HCT116 (cell line): ENCODE measurements around the gene CES4A. TPM values are rescaled to one million over a fixed set of nuclear protein-coding genes. Genes with fewer than 3 reads are reported as not detected.

Source experiments
- ATAC-seq: fragments of 200-7000 bp; cut with Tn5 transposase; 2 replicates; pipeline ENCODE4 v1.9.1; 2020; ENCODE audit warnings: mild to moderate bottlenecking, moderate library complexity
- BruUV-seq: library from RNA; stranded (reverse); fragments of 400-500 nt; replicated peaks from 2 replicates; lab custom pipeline; 2021; lab: Mats Ljungman, UMichigan
- CTCF ChIA-PET: fragments of 300-600 bp; sonication (Branson Sonifier 250); formaldehyde crosslinking; loops from one replicate; lab custom pipeline; 2021; ENCODE audit warnings: antibody characterized with exemption; lab: Charles Lee
- POLR2A ChIA-PET: fragments of 300-600, 350-600 bp; sonication (Branson Sonifier 250); formaldehyde crosslinking; loops from one replicate; lab custom pipeline; 2021; ENCODE audit warnings: antibody characterized with exemption; lab: Charles Lee
- RAD21 ChIA-PET, 2 experiments: fragments of 300-600 bp; sonication (Branson Sonifier 250); formaldehyde crosslinking; loops; one replicate each; lab custom pipeline; 2023; ENCODE audit warnings: low total read pairs in 2 of 2; ENCODE audit not compliant: uncharacterized antibody in 2 of 2, unreplicated experiment in 2 of 2, low non-redundant PET in 1 of 2; lab: Charles Lee
- DNase-seq: peaks from one replicate; pipeline ENCODE4 v3.0.0-alpha.2; 2010; ENCODE audit warnings: low read depth, low spot score
- H2AFZ ChIP-seq: fragments of 200-600 bp; shearing (Covaris generic), sonication (generic); 2 replicates; pipeline ENCODE4 v1.6.1; 2017; ENCODE audit warnings: low read depth, mixed run types, mixed read lengths, antibody characterized with exemption, low read length; ENCODE audit not compliant: poor library complexity, severe bottlenecking
- H3K27ac ChIP-seq: 2 replicates; pipeline ENCODE4 v1.5.1; 2012; ENCODE audit warnings: low read depth, low read length
- H3K27me3 ChIP-seq: fragments of 200-600 bp; sonication (generic); 2 replicates; pipeline ENCODE4 v1.6.1; 2016; ENCODE audit warnings: mixed run types, low read length, mixed read lengths; ENCODE audit not compliant: insufficient read depth
- H3K36me3 ChIP-seq, 2 experiments: fragments of 200-500 bp in 1 of 2; fragments of 200-600 bp in 1 of 2; sonication (Bioruptor generic) in 1 of 2; sonication (generic) in 1 of 2; 2 replicates each; pipeline versions ENCODE4 v1.5.1 to v1.6.1; 2014 to 2016; ENCODE audit warnings: low read length in 2 of 2, inconsistent platforms in 1 of 2, mixed read lengths in 1 of 2, mixed run types in 1 of 2; ENCODE audit not compliant: insufficient read depth in 2 of 2, control insufficient read depth in 1 of 2
- H3K4me1 ChIP-seq, 2 experiments: fragments of 200-600 bp in 1 of 2; sonication (generic) in 1 of 2; 2 replicates each; pipeline versions ENCODE4 v1.5.1 to v1.6.1; 2012 to 2017; ENCODE audit warnings: low read length in 2 of 2, inconsistent platforms in 1 of 2, mild to moderate bottlenecking in 1 of 2, mixed read lengths in 1 of 2, mixed run types in 1 of 2, moderate library complexity in 1 of 2; ENCODE audit not compliant: insufficient read depth in 2 of 2, control insufficient read depth in 1 of 2
- H3K4me2 ChIP-seq: fragments of 200-600 bp; sonication (generic); 2 replicates; pipeline ENCODE4 v1.6.1; 2017; ENCODE audit warnings: mixed run types, low read length, mixed read lengths
- H3K4me3 ChIP-seq, 2 experiments: fragments of 200-600 bp in 1 of 2; sonication (generic) in 1 of 2; replicated peaks in 1 of 2; 2 replicates each; pipeline ENCODE4 v1.5.1; 2011 to 2016; ENCODE audit warnings: low read length in 2 of 2, control low read depth in 1 of 2, low read depth in 1 of 2, mild to moderate bottlenecking in 1 of 2, mixed read lengths in 1 of 2, mixed run types in 1 of 2
- H3K79me2 ChIP-seq: fragments of 200-600 bp; sonication (generic); 2 replicates; pipeline ENCODE4 v1.6.1; 2017; ENCODE audit warnings: mild to moderate bottlenecking, mixed run types, low read length, moderate library complexity, mixed read lengths; ENCODE audit not compliant: insufficient read depth
- H3K9ac ChIP-seq: fragments of 200-600 bp; sonication (generic); 2 replicates; pipeline ENCODE4 v1.6.1; 2016; ENCODE audit warnings: low read length, mixed read lengths
- H3K9me2 ChIP-seq: fragments of 200-600 bp; sonication (generic), shearing (Covaris generic); 2 replicates; pipeline ENCODE4 v1.6.1; 2017; ENCODE audit warnings: mixed run types, mild to moderate bottlenecking, moderate library complexity; ENCODE audit not compliant: insufficient read depth
- H3K9me3 ChIP-seq, 2 experiments: fragments of 200-500 bp in 1 of 2; fragments of 200-600 bp in 1 of 2; sonication (Bioruptor generic) in 1 of 2; sonication (generic) in 1 of 2; 2 replicates each; pipeline ENCODE4 v1.6.1; 2014 to 2017; ENCODE audit warnings: low read length in 2 of 2, mixed read lengths in 2 of 2, inconsistent platforms in 1 of 2, low read depth in 1 of 2, mild to moderate bottlenecking in 1 of 2, mixed run types in 1 of 2, moderate library complexity in 1 of 2; ENCODE audit not compliant: control insufficient read depth in 1 of 2, insufficient read depth in 1 of 2
- H4K20me1 ChIP-seq: fragments of 200-600 bp; sonication (generic), shearing (Covaris generic); 2 replicates; pipeline ENCODE4 v1.6.1; 2017; ENCODE audit warnings: mixed run types, mild to moderate bottlenecking, moderate library complexity; ENCODE audit not compliant: insufficient read depth
- ATF3 ChIP-seq: IDR thresholded peaks from 2 replicates; pipeline ENCODE4 v1.6.1; 2012
- CBX3 ChIP-seq: IDR thresholded peaks from 2 replicates; pipeline ENCODE4 v1.6.1; 2012; ENCODE audit warnings: low read depth
- CEBPB ChIP-seq: IDR thresholded peaks from 2 replicates; pipeline ENCODE4 v1.6.1; 2012; ENCODE audit warnings: low read depth
- CTCF ChIP-seq, 3 experiments: fragments of 200-600 bp in 1 of 3; sonication (generic) in 1 of 3; IDR thresholded peaks in 2 of 3; conservative IDR thresholded peaks in 1 of 3; 2 replicates each; pipeline ENCODE4 v1.5.1; 2012 to 2017; ENCODE audit warnings: low read depth in 2 of 3, low read length in 2 of 3, antibody characterized with exemption in 1 of 3, borderline replicate concordance in 1 of 3, control low read depth in 1 of 3, mild to moderate bottlenecking in 1 of 3, mixed read lengths in 1 of 3, mixed run types in 1 of 3, moderate library complexity in 1 of 3; ENCODE audit not compliant: insufficient read depth in 1 of 3
- EGR1 ChIP-seq: IDR thresholded peaks from 2 replicates; pipeline ENCODE4 v1.6.1; 2012; ENCODE audit warnings: low read depth
- ELF1 ChIP-seq: IDR thresholded peaks from 2 replicates; pipeline ENCODE4 v1.6.1; 2012; ENCODE audit warnings: low read depth, borderline replicate concordance
- EZH2 ChIP-seq: fragments of 200-600 bp; sonication (generic); IDR thresholded peaks from 2 replicates; pipeline ENCODE4 v1.6.1; 2017; ENCODE audit warnings: antibody characterized with exemption, mixed run types
- EZH2phosphoT487 ChIP-seq: fragments of 200-600 bp; IDR thresholded peaks from 2 replicates; pipeline ENCODE4 v1.6.1; 2018; ENCODE audit warnings: antibody characterized with exemption, borderline replicate concordance
- FOSL1 ChIP-seq: IDR thresholded peaks from 2 replicates; pipeline ENCODE4 v1.6.1; 2012; ENCODE audit warnings: low read depth
- JUND ChIP-seq: IDR thresholded peaks from 2 replicates; pipeline ENCODE4 v1.6.1; 2012
- POLR2A ChIP-seq: IDR thresholded peaks from 2 replicates; pipeline ENCODE4 v1.7.0; 2011; ENCODE audit warnings: borderline replicate concordance; ENCODE audit not compliant: insufficient read depth, insufficient read length; ENCODE audit errors: extremely low read depth
- RAD21 ChIP-seq: IDR thresholded peaks from 2 replicates; pipeline ENCODE4 v1.6.1; 2012; ENCODE audit warnings: low read depth, mild to moderate bottlenecking
- REST ChIP-seq: IDR thresholded peaks from 2 replicates; pipeline ENCODE4 v1.6.1; 2012; ENCODE audit warnings: low read depth
- SIN3A ChIP-seq: IDR thresholded peaks from 2 replicates; pipeline ENCODE4 v1.6.1; 2012; ENCODE audit warnings: low read depth
- YY1 ChIP-seq: IDR thresholded peaks from 2 replicates; pipeline ENCODE4 v1.6.1; 2011; ENCODE audit warnings: low read length, low read depth, moderate library complexity, mild to moderate bottlenecking; ENCODE audit not compliant: insufficient replicate concordance; ENCODE audit errors: extremely low read depth
- ZBTB33 ChIP-seq: IDR thresholded peaks from 2 replicates; pipeline ENCODE4 v1.6.1; 2011; ENCODE audit warnings: mild to moderate bottlenecking, low read length, moderate library complexity; ENCODE audit not compliant: insufficient replicate concordance; ENCODE audit errors: extremely low read depth
- ZFX ChIP-seq: fragments of 450-650 bp; IDR thresholded peaks from 2 replicates; pipeline ENCODE4 v1.6.1; 2017
- intact Hi-C: fragments of 100-400 bp; cut with micrococcal nuclease; formaldehyde crosslinking; loops from 2 replicates; pipeline ENCODE4 v1.10.0; 2022
- total RNA-seq: library from RNA; stranded (reverse); gene quantifications from one replicate; pipeline ENCODE4 v1.2.1, GENCODE V29; 2021; ENCODE audit not compliant: unreplicated experiment

Gene CES4A
- total RNA-seq, 1 experiment from 2014 or later: not detected

- peaks cover 24 to 28% of the 10 kb centered on the region in 2 experiments; a peak in 3 of 4 replicates for H3K36me3 ChIP-seq
- POLR2A ChIA-PET: no interaction called here
- ATAC-seq: no peak
- H3K9me3 ChIP-seq: no peaks in the 10 kb centered on the region
- H3K9ac ChIP-seq: no peak overlapping the region
- H3K9me2 ChIP-seq: no peaks in the 10 kb centered on the region
- RAD21 ChIA-PET: no interaction called here
- intact Hi-C loops: no loop called here
- H3K27ac ChIP-seq: no peak overlapping the region
- H3K4me3 ChIP-seq: no peak overlapping the region
- TF ChIP-seq CBX3 (no peak), EZH2 (no peak), YY1 (no peak), REST (no peak), ZFX (no peak), CTCF (IDR thresholded peaks at IDR 0.05 in 2 of 3, conservative IDR thresholded peaks at IDR 0.05 in 1 of 3; ENCODE audit: borderline replicate concordance in 1 of 3, insufficient read depth in 1 of 3, low read depth in 2 of 3, low read length in 2 of 3) (no peak), ELF1 (no peak), FOSL1 (no peak), ATF3 (no peak), RAD21 (no peak), ZBTB33 (no peak), EGR1 (no peak), POLR2A (no peak), EZH2phosphoT487 (no peak), SIN3A (no peak), JUND (no peak), CEBPB (no peak)
- no peak for DNase-seq
- H2AFZ ChIP-seq: no peak overlapping the region
- no peaks in the 10 kb centered on the region for H4K20me1 ChIP-seq
- CTCF ChIA-PET: interaction anchor here (0.6 to 1.2 kb wide), 3 partner anchors 235 to 256 kb away, joined by 3 to 5 read pairs (median 3); partner anchors contain the start of gene ELMO3
- H3K4me2 ChIP-seq: no peak overlapping the region
- H3K4me1 ChIP-seq: peaks cover 0 to 6% of the 10 kb centered on the region in 2 experiments; a peak in 2 of 4 replicates
- H3K79me2 ChIP-seq: peaks cover 4% of the 10 kb centered on the region; the same call in 1 of the 2 replicates
- BruUV-seq: no TSS peak
- H3K27me3 ChIP-seq: no peaks in the 10 kb centered on the region
Observed at GRCh38 chr16:66942981-66943380, 45.4 kb upstream of the CES4A start.
